ENCODE measurements around the gene SHB.
A peak's percentile ranks its signal among the peaks of the same experiment; 100 is the strongest.
"Not testable (repeated sequence)": the region's sequence is repeated elsewhere in the genome, so short reads cannot be mapped to it uniquely, and the experiment has no call there.

SHB gene

GRCh38 chr9:37967761-37968080, 101.3 kb downstream of the SHB start:
- no peak for TF ChIP-seq CTCF (IDR thresholded peaks at IDR 0.05; ENCODE audit: insufficient read depth, low read depth, low read length, missing control alignments)
- no peak for DNase-seq (ENCODE audit: low read depth)
- no peak overlapping the region for H3K4me3 ChIP-seq (ENCODE audit: low read depth, low read length)

GRCh38 chr9:37967014-37967760, 101.8 kb downstream of the SHB start:
- no peak for DNase-seq (ENCODE audit: low read depth)
- no peak overlapping the region for H3K4me3 ChIP-seq (ENCODE audit: low read depth, low read length)
- TF ChIP-seq CTCF (IDR thresholded peaks at IDR 0.05; ENCODE audit: insufficient read depth, low read depth, low read length, missing control alignments) = no peak

GRCh38 chr9:37966412-37967013, 102.5 kb downstream of the SHB start:
- no peak for DNase-seq (ENCODE audit: low read depth)
- TF ChIP-seq CTCF (IDR thresholded peaks at IDR 0.05; ENCODE audit: insufficient read depth, low read depth, low read length, missing control alignments) = no peak
- no peak overlapping the region for H3K4me3 ChIP-seq (ENCODE audit: low read depth, low read length)

- not testable (repeated sequence) for H3K4me3 ChIP-seq (ENCODE audit: low read depth, low read length)
- DNase-seq (ENCODE audit: low read depth) = peak; percentile 12
Measured at GRCh38 chr9:37965676-37966345, 103.2 kb downstream of the SHB start.

- DNase-seq (ENCODE audit: low read depth) = no peak
- no peak overlapping the region for H3K4me3 ChIP-seq (ENCODE audit: low read depth, low read length)
- TF ChIP-seq CTCF (IDR thresholded peaks at IDR 0.05; ENCODE audit: insufficient read depth, low read depth, low read length, missing control alignments) = no peak
Measured at GRCh38 chr9:37965116-37965515, 103.9 kb downstream of the SHB start.

- TF ChIP-seq CTCF (IDR thresholded peaks at IDR 0.05; ENCODE audit: insufficient read depth, low read depth, low read length, missing control alignments) = no peak
- no peak for DNase-seq (ENCODE audit: low read depth)
- no peak overlapping the region for H3K4me3 ChIP-seq (ENCODE audit: low read depth, low read length)
Measured at GRCh38 chr9:37964740-37965081, 104.3 kb downstream of the SHB start.

GRCh38 chr9:37963936-37964739, 104.9 kb downstream of the SHB start:
- no peak overlapping the region for H3K4me3 ChIP-seq (ENCODE audit: low read depth, low read length)
- DNase-seq (ENCODE audit: low read depth) = no peak
- no peak for TF ChIP-seq CTCF (IDR thresholded peaks at IDR 0.05; ENCODE audit: insufficient read depth, low read depth, low read length, missing control alignments)
